Breast epithelium (tissue), 4 donors: Measurements from ENCODE around the gene IL3. TPM values are rescaled to one million over a fixed set of nuclear protein-coding genes. Genes with fewer than 3 reads are reported as not detected.
A peak's percentile ranks its signal among the peaks of the same experiment; 100 is the strongest.

Source experiments
- DNase-seq, 2 donors: peaks; one replicate each; pipeline ENCODE4 v3.0.0-alpha.2; 2019; ENCODE audit warnings: low spot score in 2 of 2
- H3K27ac ChIP-seq, 2 donors: fragments of 200-600 bp; sonication (generic) in 1 of 2; one replicate each; pipeline ENCODE4 v1.5.1; 2016 to 2019; ENCODE audit warnings: mild to moderate bottlenecking in 1 of 2
- H3K27me3 ChIP-seq, 2 donors: fragments of 200-600 bp; sonication (generic) in 1 of 2; one replicate each; pipeline versions ENCODE4 v1.5.1 to v1.6.0; 2017 to 2019; ENCODE audit warnings: control low read depth in 1 of 2, mild to moderate bottlenecking in 1 of 2
- H3K36me3 ChIP-seq: fragments of 200-600 bp; one replicate; pipeline ENCODE4 v1.5.1; 2019
- H3K4me1 ChIP-seq, 2 donors: fragments of 200-600 bp; sonication (generic); one replicate each; pipeline ENCODE4 v1.5.1; 2016 to 2019; ENCODE audit warnings: control low read depth in 1 of 2
- H3K4me3 ChIP-seq, 3 donors: fragments of 200-600 bp; sonication (generic); 1 replicate in 2 of 3; 2 replicates in 1 of 3; pipeline ENCODE4 v1.5.1; 2016 to 2019; ENCODE audit warnings: mild to moderate bottlenecking in 3 of 3, moderate library complexity in 2 of 3
- H3K9me3 ChIP-seq, 2 donors: fragments of 200-600 bp; sonication (generic) in 1 of 2; one replicate each; pipeline ENCODE4 v1.5.1; 2016 to 2019; ENCODE audit warnings: control low read depth in 1 of 2
- POLR2A ChIP-seq: fragments of 450-650 bp; IDR thresholded peaks from one replicate; pipeline ENCODE4 v1.6.1; 2016; ENCODE audit warnings: antibody characterized with exemption, mild to moderate bottlenecking, moderate library complexity
- POLR2AphosphoS5 ChIP-seq, 3 donors: sonication (generic); formaldehyde crosslinking; IDR thresholded peaks; one replicate each; pipeline ENCODE4 v1.6.1; 2017; ENCODE audit warnings: antibody characterized with exemption in 3 of 3
- intact Hi-C: fragments of 100-400 bp; cut with DNase I; formaldehyde crosslinking; loops from one replicate; pipeline ENCODE4 v1.15.1; 2023; ENCODE audit warnings: low total_unique reads
- total RNA-seq, 3 donors: library from RNA; depleted of rRNA; stranded (reverse); fragments of >200 nt; gene quantifications; one replicate each; pipeline ENCODE4 v1.1.0, GENCODE V29; 2016
- TF ChIP-seq, protein P1 (sequence below), 3 donors: fragments of 450-650 bp; IDR thresholded peaks; one replicate each; pipeline ENCODE4 v1.5.1; 2016 to 2017; ENCODE audit warnings: antibody characterized with exemption in 3 of 3, mild to moderate bottlenecking in 3 of 3, moderate library complexity in 3 of 3

The IL3 gene
- total RNA-seq, 3 donors from 2014 or later: not detected

DNA sequence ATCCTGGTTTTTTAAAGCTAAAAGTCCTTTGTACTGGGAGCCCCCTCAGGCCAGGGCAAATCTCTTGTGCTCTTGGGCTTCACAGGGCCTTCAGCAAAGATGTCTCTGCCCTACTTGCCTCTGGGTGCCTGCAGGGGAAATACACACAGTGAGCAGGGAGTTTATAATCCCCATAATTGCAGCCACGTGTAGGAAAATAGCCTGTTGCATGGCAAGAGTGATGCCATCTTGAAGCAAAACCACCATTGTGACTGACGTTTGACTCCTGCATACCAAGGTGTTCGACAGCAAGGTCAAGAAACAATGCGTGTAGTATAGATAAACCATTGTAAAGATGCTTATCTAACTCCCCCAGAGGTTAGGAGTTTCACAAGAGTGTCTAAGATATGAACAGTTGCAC is 11.4 kb upstream of the IL3 start:
- intact Hi-C loops: no loop called here

DNA sequence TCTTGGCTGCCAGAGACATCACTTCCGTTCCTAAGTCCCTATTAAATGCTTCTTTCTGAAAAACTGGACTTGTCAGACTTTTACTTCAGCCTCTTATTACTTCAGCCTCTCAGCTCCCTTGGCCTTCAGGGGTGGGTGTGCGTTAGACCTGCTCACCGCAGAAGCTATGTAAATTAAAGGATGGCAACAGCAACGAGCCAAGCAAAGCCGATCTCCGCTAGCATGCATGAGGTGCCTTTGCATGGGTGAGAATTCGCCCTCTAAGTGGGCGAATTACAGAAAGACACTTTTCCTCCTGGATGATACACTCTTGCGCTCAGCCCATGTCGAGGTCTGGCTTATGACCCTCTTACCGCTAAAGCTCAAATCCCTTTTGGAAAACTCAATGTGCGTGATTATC is 10.9 kb upstream of the IL3 start:
- Histone ChIP-seq H3K9me3 (no peaks in the 10 kb centered on the region), H3K27me3 (no peaks in the 10 kb centered on the region), H3K27ac (no peak overlapping the region), H3K4me1 (no peaks in the 10 kb centered on the region), H3K36me3 (no peaks in the 10 kb centered on the region), H3K4me3 (no peak overlapping the region)
- TF ChIP-seq, protein P1, sequence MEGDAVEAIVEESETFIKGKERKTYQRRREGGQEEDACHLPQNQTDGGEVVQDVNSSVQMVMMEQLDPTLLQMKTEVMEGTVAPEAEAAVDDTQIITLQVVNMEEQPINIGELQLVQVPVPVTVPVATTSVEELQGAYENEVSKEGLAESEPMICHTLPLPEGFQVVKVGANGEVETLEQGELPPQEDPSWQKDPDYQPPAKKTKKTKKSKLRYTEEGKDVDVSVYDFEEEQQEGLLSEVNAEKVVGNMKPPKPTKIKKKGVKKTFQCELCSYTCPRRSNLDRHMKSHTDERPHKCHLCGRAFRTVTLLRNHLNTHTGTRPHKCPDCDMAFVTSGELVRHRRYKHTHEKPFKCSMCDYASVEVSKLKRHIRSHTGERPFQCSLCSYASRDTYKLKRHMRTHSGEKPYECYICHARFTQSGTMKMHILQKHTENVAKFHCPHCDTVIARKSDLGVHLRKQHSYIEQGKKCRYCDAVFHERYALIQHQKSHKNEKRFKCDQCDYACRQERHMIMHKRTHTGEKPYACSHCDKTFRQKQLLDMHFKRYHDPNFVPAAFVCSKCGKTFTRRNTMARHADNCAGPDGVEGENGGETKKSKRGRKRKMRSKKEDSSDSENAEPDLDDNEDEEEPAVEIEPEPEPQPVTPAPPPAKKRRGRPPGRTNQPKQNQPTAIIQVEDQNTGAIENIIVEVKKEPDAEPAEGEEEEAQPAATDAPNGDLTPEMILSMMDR (IDR thresholded peaks at IDR 0.05): no peak
- TF ChIP-seq POLR2A: no peak
- no peak for TF ChIP-seq POLR2AphosphoS5 (IDR thresholded peaks at IDR 0.05)
- intact Hi-C loops: no loop called here
- no peak for DNase-seq

More for the DNA sequence above, 11.4 kb upstream of the IL3 start:
- Histone ChIP-seq H3K27ac (no peak overlapping the region), H3K9me3 (no peaks in the 10 kb centered on the region), H3K4me1 (no peaks in the 10 kb centered on the region), H3K27me3 (no peaks in the 10 kb centered on the region), H3K36me3 (no peaks in the 10 kb centered on the region), H3K4me3 (no peak overlapping the region)
- TF ChIP-seq, protein P1 (IDR thresholded peaks at IDR 0.05): no peak
- TF ChIP-seq POLR2AphosphoS5 (IDR thresholded peaks at IDR 0.05) (no peak), POLR2A (no peak)
- no peak for DNase-seq

DNA sequence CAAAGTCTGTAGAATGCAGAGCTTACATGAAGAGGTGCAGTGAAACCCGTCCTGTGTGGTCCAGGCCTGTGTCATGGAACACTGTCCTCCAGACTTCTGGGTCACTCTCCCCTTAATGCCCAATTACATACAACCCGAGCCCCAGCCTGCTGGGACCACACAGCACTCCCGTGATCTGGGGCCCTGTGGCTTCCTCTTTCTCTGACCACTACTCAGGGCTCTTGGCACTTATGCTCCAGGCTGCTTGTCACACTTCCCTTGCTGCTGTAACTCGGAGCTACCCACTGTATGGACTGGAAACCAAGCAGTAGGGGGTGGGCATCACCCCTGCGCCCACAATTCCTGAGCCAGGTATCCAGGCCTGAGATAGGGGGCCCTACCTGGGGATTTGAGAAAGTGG is 10.3 kb upstream of the IL3 start:
- Histone ChIP-seq H3K36me3 (no peaks in the 10 kb centered on the region), H3K4me1 (no peaks in the 10 kb centered on the region), H3K27ac (no peak overlapping the region), H3K9me3 (no peaks in the 10 kb centered on the region), H3K4me3 (no peak overlapping the region), H3K27me3 (no peaks in the 10 kb centered on the region)
- TF ChIP-seq POLR2A: no peak
- intact Hi-C loops: no loop called here
- peak in 1 of 2 donors; percentile 36 for DNase-seq

DNA sequence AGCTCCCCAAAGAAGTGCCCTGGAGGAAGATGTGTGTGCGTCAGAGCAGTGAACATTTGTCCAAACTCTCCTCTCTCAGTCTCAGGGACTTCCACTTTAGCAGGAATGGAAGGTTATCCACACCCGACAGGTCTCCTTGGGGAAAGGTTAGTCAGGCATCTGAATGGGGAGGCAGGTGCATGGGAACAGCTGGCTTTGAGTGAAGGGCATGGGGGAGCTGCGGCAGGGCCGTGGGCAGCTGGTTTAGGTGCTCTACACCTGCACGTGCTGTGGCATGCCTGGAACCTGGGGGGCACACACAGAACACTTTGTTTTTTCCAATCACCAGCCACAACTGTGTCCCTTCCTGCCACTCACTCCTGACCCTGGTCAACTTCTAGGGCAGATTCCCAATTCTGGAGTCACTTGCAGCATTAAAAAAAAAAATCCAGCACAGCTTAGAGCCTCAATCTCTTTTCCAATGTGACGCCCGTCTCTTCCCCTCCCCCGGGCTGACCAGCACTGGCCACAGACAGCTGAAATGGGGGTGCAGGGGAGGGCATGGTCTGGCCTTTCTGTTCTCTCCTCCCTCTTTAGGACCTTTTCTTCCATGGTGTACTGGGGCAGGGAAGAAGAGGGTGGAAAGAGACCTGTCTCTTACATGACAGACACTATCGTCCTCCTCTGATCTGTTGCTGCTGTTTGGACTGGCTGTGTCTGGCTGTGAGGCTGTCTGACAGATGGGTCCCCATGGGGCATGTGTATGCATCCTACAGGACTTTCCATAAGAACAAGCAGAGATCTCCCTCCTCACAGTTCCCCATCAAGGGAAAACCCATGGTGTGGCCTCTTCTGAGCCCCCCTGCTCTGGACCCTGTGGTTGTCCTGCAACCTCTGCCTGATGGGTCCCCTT is 9.5 kb upstream of the IL3 start:
- H3K9me3 ChIP-seq: no peaks in the 10 kb centered on the region
- H3K4me3 ChIP-seq: no peak overlapping the region
- no peaks in the 10 kb centered on the region for H3K36me3 ChIP-seq
- intact Hi-C loops: no loop called here
- H3K4me1 ChIP-seq: no peaks in the 10 kb centered on the region
- no peak for DNase-seq
- H3K27me3 ChIP-seq: no peaks in the 10 kb centered on the region
- TF ChIP-seq POLR2A: no peak
- no peak for TF ChIP-seq POLR2AphosphoS5 (IDR thresholded peaks at IDR 0.05)
- TF ChIP-seq, protein P1 (IDR thresholded peaks at IDR 0.05): no peak
- H3K27ac ChIP-seq: no peak overlapping the region

DNA sequence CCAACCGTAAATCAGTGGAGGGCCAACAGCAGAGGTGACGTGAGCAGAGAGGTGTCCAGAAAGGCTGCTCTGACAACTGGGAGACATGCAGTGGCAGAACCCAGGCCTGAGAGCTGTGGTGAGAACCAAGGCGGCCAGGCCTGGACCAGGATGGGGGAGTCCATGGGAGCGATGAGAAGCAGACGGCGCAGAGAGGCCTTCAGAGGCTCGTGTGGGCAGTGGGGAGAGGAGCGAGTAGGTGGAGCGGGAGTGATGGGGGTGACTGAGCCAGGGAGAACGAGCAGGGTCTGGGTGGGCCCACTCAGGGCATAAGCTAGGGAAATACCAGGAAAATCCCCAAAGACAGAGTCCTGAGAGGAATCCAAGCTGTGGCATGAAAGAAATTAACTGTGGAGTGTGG is 7.9 kb upstream of the IL3 start:
- Histone ChIP-seq H3K27ac (no peak overlapping the region), H3K4me1 (no peaks in the 10 kb centered on the region), H3K4me3 (no peak overlapping the region), H3K36me3 (no peaks in the 10 kb centered on the region), H3K27me3 (no peaks in the 10 kb centered on the region), H3K9me3 (no peaks in the 10 kb centered on the region)
- TF ChIP-seq POLR2A (no peak), POLR2AphosphoS5 (IDR thresholded peaks at IDR 0.05) (no peak)
- TF ChIP-seq, protein P1 (IDR thresholded peaks at IDR 0.05): no peak
- no peak for DNase-seq
- intact Hi-C loops: no loop called here
